ENCODE results near the gene IFNGR2.

IFNGR2 gene

DNA sequence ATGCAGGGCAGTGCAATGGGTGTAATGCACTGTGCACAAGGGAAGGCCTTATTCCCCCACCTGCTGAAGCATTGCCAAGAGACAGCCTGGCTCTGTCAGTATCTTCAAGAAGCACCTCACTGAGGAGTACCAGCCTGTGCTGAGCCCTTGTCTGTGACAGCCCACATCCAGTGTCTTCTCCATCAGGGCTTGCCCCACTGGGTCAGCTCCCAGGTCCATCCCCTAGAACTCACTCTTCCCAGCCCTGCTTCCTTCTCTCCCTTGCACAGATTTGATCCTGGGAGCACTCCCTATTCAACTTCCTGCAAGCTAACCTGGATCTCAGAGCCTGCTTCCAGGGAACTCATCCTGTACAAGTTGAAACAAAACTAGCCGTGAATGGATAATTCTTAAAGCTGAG lies 33.6 kb upstream of the IFNGR2 start:
- Histone ChIP-seq H3K4me3 (ENCODE audit: low read length, poor library complexity, severe bottlenecking) (no peak overlapping the region), H3K9me3 (ENCODE audit: insufficient read depth, low read depth, low read length) (peaks cover 12% of the 10 kb centered on the region; the same call in 1 of the 2 replicates), H3K36me3 (ENCODE audit: insufficient read depth, low read length) (no peaks in the 10 kb centered on the region), H3F3A (ENCODE audit: low read depth) (no peaks in the 10 kb centered on the region), H3K9me2 (replicated peaks; ENCODE audit: low read depth, low read length) (no peaks in the 10 kb centered on the region), H3K4me2 (ENCODE audit: low read depth, low read length, poor library complexity, severe bottlenecking) (no peak overlapping the region), H4K20me1 (ENCODE audit: insufficient read depth, low read length, poor library complexity, severe bottlenecking) (no peaks in the 10 kb centered on the region), H2AFZ (ENCODE audit: low read length) (no peak overlapping the region), H3K79me2 (ENCODE audit: insufficient read depth, low read length) (no peaks in the 10 kb centered on the region), H3K27me3 (ENCODE audit: insufficient read depth, low read length, poor library complexity, severe bottlenecking) (no peaks in the 10 kb centered on the region), H3K9ac (ENCODE audit: low read depth, low read length, poor library complexity, severe bottlenecking) (no peak overlapping the region), H3K4me1 (ENCODE audit: insufficient read depth, low read length, poor library complexity, severe bottlenecking) (peaks cover 11% of the 10 kb centered on the region)
- TF ChIP-seq EZH2phosphoT487 (IDR thresholded peaks at IDR 0.05; ENCODE audit: borderline replicate concordance): no peak
- TF ChIP-seq, protein P1, sequence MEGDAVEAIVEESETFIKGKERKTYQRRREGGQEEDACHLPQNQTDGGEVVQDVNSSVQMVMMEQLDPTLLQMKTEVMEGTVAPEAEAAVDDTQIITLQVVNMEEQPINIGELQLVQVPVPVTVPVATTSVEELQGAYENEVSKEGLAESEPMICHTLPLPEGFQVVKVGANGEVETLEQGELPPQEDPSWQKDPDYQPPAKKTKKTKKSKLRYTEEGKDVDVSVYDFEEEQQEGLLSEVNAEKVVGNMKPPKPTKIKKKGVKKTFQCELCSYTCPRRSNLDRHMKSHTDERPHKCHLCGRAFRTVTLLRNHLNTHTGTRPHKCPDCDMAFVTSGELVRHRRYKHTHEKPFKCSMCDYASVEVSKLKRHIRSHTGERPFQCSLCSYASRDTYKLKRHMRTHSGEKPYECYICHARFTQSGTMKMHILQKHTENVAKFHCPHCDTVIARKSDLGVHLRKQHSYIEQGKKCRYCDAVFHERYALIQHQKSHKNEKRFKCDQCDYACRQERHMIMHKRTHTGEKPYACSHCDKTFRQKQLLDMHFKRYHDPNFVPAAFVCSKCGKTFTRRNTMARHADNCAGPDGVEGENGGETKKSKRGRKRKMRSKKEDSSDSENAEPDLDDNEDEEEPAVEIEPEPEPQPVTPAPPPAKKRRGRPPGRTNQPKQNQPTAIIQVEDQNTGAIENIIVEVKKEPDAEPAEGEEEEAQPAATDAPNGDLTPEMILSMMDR (conservative IDR thresholded peaks at IDR 0.05; ENCODE audit: low read length): no peak

DNA sequence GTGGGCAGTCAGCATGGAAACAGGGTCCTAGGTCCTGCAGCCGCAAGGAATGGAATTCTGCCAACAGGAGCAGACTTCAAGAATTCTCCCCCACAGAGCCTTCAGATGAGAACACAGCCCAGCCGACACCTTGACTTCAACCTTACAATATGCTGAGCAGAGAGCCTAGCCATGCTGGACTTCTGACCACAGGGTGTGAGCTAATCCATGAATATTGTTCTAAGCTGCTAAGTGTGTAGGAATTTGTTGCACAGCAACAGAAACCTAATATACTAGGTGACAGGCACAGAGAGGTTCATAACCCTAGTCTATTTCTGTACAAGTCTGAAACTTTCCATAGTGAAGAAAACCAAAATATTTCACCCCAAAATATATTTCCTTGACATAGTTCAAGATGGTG lies 32.9 kb upstream of the IFNGR2 start:
- H4K20me1 ChIP-seq (ENCODE audit: insufficient read depth, low read length, poor library complexity, severe bottlenecking): no peaks in the 10 kb centered on the region
- no peak overlapping the region for H3K9ac ChIP-seq (ENCODE audit: low read depth, low read length, poor library complexity, severe bottlenecking)
- no peak overlapping the region for H3K4me2 ChIP-seq (ENCODE audit: low read depth, low read length, poor library complexity, severe bottlenecking)
- peaks cover 12% of the 10 kb centered on the region; the same call in 1 of the 2 replicates for H3K9me3 ChIP-seq (ENCODE audit: insufficient read depth, low read depth, low read length)
- no peak overlapping the region for H2AFZ ChIP-seq (ENCODE audit: low read length)
- no peaks in the 10 kb centered on the region for H3K9me2 ChIP-seq (replicated peaks; ENCODE audit: low read depth, low read length)
- no peaks in the 10 kb centered on the region for H3K36me3 ChIP-seq (ENCODE audit: insufficient read depth, low read length)
- H3K79me2 ChIP-seq (ENCODE audit: insufficient read depth, low read length): no peaks in the 10 kb centered on the region
- H3K4me3 ChIP-seq (ENCODE audit: low read length, poor library complexity, severe bottlenecking): no peak overlapping the region
- H3F3A ChIP-seq (ENCODE audit: low read depth): no peaks in the 10 kb centered on the region
- H3K4me1 ChIP-seq (ENCODE audit: insufficient read depth, low read length, poor library complexity, severe bottlenecking): peaks cover 17% of the 10 kb centered on the region
- no peak for TF ChIP-seq EZH2phosphoT487 (IDR thresholded peaks at IDR 0.05; ENCODE audit: borderline replicate concordance)
- TF ChIP-seq, protein P1 (conservative IDR thresholded peaks at IDR 0.05; ENCODE audit: low read length): no peak
- H3K27me3 ChIP-seq (ENCODE audit: insufficient read depth, low read length, poor library complexity, severe bottlenecking): no peaks in the 10 kb centered on the region

DNA sequence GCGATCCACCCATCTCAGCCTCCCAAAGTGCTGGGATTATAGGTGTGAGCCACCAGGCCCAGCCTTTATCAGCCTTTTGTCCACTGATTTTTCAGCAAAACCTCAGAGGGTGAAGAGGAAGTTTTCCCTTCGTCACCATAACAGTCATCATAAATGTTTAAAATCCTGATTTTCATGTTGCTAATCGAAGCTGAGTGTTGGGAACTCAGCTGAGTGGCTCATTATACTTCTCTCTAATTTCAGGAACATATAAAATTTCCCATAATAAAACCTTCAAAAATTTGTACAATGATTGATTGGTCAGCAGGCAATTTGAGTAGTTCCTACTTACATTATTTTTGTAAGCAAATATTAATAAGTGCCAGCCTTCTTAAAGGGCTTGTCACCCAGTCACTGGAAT lies 31.8 kb upstream of the IFNGR2 start:
- Histone ChIP-seq H4K20me1 (ENCODE audit: insufficient read depth, low read length, poor library complexity, severe bottlenecking) (no peaks in the 10 kb centered on the region), H3K36me3 (ENCODE audit: insufficient read depth, low read length) (no peaks in the 10 kb centered on the region), H3K4me2 (ENCODE audit: low read depth, low read length, poor library complexity, severe bottlenecking) (no peak overlapping the region), H3K9me2 (replicated peaks; ENCODE audit: low read depth, low read length) (no peaks in the 10 kb centered on the region), H3K4me3 (ENCODE audit: low read length, poor library complexity, severe bottlenecking) (no peak overlapping the region), H3K9ac (ENCODE audit: low read depth, low read length, poor library complexity, severe bottlenecking) (no peak overlapping the region), H3K9me3 (ENCODE audit: insufficient read depth, low read depth, low read length) (peaks cover 12% of the 10 kb centered on the region; the same call in 1 of the 2 replicates), H3K79me2 (ENCODE audit: insufficient read depth, low read length) (no peaks in the 10 kb centered on the region), H3K27me3 (ENCODE audit: insufficient read depth, low read length, poor library complexity, severe bottlenecking) (no peaks in the 10 kb centered on the region), H3K4me1 (ENCODE audit: insufficient read depth, low read length, poor library complexity, severe bottlenecking) (peaks cover 19% of the 10 kb centered on the region), H2AFZ (ENCODE audit: low read length) (no peak overlapping the region), H3F3A (ENCODE audit: low read depth) (no peaks in the 10 kb centered on the region)
- TF ChIP-seq, protein P1 (conservative IDR thresholded peaks at IDR 0.05; ENCODE audit: low read length): no peak
- TF ChIP-seq EZH2phosphoT487 (IDR thresholded peaks at IDR 0.05; ENCODE audit: borderline replicate concordance): no peak
